ENCODE measurements around the gene ITSN2. TPM values are rescaled to one million over a fixed set of nuclear protein-coding genes. Genes with fewer than 3 reads are reported as not detected.

The ITSN2 gene
- total RNA-seq, 1 donor from 2014 or later = 66.5 TPM

DNA sequence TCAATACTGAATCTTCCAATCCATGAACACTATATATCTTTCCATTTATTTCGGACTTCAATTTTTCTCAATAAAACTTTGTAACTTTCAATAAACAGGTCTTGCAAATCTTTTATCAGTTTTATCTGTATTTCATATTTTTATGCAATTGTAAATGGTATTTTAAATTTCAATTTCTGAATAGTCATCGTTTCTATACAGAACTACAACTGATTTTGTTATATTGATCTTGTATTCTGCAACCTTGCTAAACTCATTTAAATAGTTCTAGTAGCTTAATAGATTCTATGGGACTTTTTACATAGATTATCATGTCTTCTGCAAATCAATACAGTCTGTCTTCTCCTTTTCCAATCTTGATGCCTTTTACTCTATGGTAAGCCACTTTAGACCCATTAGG lies 95.1 kb downstream of the ITSN2 start:
- no peak for ATAC-seq

DNA sequence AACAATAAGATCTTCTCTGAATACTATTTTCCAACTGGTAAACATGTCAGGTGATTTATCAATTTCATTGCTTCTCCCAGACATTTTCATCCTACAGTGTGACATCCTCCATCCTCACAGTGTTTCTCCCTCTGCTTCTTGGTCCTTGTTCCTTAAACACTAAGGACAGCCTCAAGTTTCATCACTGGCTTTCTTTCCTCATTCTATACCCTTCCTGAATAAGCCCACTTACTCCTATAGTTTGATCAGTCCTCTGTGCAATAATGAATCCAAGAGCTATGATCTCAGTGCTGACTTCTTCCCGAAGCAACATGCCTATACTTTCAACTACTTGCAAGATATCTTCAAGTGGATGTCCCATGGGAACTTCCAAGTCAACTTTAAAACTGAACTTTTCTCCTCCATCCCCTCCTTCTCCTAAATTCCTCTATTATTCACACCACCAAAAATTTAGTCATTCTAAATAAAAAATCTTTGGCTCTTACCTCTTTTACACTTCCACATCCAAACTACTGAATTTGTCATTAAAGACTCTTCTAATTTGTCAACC lies 97.8 kb downstream of the ITSN2 start:
- ATAC-seq = no peak

DNA sequence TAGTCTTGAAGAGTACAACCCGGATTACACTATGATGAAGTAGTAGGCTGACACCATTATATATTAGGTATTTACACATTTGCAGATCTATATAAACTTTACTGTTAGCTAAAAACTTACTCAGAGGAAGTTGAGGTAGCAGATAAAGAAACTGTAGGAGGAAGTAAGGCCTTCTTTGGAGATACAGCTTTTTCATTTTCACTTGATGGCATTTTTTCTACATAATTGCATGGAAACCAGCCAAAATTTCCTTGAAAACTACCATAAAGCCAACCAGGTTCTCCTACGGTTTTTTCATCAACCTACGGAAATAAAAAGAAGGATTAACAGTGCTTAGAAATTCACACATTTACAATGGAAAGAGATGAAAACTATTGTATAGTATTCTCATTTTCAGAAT lies 98.9 kb downstream of the ITSN2 start:
- ATAC-seq = no peak

DNA sequence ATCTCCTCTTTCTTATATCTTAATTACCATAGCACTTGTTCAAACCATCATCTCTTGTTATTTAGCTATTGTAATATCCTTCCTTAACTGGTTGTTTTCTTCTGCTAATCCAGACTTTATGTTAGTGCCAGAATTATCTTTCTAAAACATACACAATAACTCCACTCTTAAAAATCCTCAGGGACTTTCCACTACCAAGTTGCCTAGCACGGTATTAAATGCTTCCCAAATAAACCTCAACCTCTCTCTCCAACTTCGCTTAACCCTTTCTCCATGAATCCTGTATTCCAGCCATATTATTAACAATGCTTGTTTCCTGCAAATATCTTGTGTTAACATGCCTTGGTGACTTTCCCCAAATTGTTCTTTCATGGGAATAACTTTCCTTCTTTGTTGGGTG lies 101.0 kb downstream of the ITSN2 start:
- no peak for ATAC-seq

DNA sequence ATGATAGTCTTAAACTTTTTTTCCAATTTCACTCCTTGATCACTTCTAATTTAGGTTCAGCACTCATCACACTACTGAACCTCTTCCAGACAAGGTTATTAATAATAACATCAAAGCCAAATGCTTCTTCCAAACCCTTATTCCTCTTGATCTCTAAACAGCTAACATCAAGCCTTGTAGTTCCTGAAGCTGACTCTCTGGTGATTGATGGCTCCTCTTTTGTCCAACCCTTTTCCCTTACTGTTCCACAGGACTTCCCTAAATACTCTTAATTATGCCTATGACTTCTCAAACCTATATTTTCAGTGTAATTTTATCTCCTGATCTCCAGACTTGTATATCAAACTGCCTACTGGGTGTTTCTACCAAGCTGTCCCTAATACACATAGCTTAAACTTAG lies 101.6 kb downstream of the ITSN2 start:
- ATAC-seq = no peak

DNA sequence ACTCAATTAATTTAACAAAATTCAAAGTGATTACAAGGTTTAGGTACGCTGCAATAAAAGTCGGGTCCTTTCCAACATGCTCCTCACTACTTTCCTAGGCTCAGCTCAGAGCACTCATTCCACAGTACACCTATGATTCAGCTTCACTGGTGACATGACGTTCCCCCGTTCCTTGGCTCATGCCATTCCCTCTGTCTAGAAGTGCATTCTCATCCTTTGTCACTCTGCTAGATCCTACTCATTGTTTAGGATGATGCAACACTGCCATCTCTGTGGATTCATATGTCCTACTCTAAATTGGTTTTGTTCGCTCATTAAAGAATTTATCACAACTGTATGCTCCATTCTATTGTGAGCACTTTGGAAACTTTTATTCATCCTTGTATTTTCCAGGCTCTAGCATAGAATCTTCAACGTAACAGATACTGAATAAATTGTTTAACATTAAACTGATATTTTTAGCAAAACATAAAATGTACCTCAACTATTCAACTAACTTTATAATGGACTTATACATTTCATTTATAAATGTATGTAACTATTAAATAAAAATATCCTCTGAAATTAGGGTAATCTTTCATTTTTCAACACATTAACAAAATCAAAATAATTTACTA lies 106.9 kb downstream of the ITSN2 start:
- peak; percentile 76 for ATAC-seq

DNA sequence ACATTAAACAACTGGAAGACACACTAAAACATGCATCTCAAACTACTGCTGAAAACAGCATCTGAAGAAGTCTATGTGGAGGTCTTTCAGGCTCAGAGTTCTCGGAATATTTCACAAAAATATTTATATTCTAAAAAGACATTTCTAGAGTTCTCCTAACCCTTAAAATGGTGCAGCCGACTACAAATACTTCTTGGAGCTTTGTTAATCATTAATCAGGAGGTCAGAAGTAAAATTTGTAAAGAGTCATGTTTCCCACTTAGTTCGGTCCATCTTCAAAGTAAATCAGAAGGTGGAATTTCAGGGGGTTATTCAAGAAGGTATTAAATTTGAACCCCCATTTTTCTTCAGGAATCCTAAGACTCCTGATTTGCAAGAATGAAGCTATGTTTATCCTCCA lies 112.7 kb downstream of the ITSN2 start:
- ATAC-seq = no peak

DNA sequence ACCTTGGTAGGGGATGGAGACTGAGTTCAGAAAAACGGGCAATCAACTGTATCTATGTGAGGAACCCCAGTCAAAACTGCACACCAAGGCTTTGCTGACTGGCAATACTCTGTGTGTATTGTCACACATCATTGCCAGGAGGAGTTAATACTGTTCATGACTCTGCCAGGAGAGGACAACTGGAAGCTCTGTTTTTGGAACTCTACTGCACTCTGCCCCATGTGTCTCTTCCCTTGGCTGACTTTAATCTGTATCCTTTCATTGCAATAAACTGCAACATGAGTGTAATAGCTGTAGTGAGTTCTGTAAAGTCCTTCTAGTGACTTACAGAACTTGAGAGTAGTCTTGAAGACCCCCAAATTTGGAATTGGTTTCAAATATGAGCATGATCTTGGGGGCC lies 113.2 kb downstream of the ITSN2 start:
- ATAC-seq = no peak

DNA sequence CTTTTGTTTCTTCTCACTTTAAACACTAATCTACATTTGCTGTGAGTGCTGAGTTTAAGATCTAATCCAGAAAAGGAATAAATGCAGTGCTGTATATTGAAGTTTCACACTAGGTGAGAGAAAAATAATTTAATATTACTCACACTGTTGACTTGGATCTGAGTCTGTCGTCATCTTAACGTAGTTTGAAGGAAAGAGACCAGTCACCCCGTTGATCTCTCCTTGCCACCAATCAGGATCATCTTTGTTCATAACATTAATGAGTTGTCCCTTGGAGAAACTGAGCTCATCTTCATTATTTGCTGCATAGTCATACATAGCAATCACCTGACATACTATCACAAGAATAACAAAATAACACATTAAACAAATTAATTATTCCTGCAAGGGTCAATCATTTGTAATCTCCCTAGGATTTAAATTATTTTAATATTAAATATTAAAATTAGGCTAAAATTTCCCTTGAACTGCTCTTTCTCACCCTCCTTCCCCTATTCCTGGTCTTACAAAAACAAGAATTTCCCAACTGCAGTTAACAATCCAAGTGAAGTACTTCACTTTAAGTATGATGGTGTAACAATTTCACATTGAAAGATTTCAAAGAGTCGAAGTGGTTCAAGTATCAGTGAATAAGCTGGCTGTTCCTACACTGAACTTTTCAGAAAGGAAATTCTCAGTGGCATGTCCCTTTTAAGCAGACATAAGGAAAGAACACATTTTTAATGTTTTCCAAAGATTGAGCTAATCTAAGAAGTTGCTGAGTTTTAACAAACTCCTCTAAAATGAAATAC lies 114.2 kb downstream of the ITSN2 start:
- ATAC-seq = no peak

DNA sequence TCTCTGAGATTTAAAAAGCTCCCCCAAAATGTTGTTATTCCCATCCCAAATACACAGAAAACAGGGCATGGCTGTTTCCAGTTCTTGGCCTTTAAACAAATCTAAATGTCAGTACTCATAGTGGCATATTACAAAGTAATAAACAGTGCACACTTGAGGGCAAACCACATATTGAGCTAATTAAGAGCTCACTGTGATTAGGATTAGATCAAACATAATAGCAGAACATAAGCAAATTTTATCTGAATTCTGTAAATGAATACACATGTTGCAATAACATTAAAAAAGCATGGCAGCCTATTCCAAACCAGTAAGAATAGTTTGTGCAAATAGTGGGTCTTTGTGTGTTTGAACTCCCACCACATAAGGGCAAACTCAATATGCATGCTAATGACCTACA lies 118.8 kb downstream of the ITSN2 start:
- no peak for ATAC-seq

DNA sequence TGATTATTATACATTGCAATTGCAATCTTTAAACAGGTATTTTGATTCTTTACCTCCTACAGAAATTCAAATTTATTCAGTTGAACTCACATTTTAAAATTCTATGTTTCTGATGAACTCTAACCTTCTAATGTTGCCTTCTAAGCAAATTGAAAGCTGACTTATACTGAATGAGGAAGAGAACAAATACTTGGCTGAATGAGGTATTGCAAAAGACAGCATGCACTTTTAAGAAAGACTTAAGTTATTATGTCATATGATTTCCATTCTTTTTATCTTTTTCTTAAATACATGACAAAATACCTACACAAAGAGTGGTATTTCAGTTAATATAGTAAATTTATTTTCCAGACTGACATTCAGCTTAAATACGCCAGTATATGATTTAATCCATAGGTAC lies 120.8 kb downstream of the ITSN2 start:
- no peak for ATAC-seq

DNA sequence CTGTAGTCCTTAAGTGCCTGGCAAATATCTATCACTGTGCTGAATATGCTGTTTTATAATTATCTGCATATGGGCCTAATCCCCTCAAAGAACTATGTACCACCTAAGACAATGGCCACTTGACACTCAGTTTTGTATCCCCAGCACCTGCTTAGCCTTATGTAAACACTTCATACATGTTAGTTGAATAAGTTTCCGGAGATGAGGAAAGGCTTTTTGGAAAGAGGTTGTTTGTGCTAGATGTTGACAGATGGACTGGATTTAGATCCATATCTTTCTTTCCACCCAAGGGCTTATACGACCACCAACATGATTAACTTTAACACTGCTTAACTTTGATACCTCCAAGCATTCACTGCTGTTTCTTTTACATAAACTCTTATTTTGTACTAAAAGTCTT lies 122.2 kb downstream of the ITSN2 start:
- ATAC-seq = no peak

DNA sequence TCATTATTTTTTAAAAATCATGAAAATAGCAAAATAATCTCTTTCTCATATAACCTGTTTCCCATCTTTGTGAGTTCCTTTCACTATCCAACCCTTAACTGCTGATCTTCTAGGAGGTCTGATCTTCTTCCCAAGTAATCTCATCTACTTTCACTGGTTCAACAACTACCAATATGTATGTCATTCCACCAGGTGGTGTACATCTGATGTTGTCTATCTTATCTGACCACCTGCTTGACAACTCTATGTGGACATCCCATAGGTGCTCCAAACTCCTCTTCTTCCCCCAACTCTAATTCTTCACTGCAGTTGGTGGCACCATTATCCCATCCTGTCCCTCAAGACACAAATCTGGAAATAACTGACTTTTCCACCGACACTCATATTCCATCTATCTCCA lies 123.0 kb downstream of the ITSN2 start:
- no peak for ATAC-seq

DNA sequence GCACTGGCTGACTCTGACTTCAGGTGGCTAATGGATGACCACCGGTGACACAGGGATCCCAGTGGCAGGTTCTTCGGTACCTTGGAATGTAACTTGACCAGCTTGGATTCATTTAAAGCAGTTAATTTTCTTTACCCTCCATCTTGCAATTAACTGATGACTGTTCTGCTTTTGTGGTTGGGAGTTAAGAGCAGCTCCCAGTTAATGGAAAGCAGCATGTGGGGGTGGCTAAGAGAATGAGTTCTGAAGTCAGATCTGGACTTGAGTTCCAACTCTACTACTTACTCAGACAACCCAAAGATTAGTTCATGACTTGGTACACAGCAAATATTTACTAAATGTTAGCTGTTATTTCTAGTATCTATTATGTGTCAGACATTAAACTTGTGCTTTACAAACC lies 127.0 kb downstream of the ITSN2 start:
- no peak for ATAC-seq

DNA sequence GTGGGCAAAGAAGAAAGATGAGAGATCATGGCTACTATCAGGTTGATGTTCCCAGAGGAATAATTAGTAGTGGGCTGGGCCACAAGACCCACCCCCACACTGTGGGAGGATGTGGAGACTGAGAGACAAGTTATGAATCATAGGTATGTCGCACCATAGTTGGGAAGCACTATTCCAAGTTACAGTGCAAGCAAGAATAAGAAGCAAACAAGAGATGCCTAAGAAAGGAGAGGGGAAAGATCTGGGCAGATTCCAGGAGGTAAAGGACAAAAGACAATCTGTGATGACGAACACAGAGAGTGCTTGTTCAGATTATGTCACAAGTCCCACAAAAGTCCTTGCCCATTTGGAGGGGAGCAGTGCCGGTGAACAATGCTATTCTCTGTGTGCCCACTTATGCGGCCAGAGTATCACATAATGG lies 128.9 kb downstream of the ITSN2 start:
- ATAC-seq = no peak

DNA sequence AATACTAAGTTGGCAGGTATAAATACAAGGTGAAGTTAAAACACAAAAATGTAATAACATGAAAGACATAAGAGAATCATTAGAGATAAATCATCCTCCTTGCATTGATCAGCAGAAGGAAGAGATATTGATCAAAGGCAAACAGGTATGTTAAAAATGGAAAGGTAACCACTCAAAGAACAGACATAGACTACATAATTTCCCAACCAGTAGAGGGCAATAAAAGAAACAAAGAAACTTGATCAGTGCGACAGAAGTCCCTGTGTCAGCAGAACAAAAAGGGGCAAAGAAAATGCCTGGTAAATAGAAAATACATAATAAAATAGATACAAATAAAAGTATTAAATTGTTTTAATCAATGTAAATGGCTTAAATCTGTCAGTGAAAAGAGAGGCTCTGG lies 131.9 kb downstream of the ITSN2 start:
- no peak for ATAC-seq

DNA sequence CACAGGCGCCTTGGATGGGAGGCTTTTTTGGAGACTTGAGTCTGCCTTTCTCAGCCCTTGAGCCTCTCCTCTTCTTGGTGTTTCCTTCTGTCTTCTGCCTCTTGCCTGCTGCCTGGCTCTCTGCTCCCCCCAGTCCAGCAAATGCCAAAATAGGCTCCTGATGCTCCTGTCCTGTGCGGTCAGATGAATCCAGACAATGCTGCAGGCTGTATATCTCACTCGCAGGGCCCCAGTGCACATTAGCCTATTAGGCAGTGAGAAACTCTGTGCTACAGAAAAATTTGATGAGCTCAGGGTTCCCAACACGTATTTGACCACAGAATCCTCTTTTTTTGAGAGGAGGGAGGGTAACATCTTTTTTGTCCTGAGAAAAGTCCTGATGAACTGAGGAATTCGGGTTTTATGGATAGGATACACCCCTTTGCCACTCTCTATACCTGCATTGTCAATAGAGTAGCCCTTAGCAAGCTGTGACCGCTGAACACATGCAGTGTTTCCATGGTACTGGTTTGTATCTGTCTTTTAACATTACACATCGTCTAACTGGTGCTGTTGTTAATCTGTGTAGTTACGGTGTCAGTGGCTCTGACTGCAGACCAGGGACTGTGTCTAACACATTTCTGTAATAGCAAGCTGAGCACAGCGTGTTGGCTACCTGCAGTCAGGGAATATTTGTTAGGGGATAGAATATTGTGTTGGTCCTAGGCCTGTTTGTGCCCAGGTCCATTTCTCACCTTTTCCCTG lies 134.7 kb downstream of the ITSN2 start:
- ATAC-seq = no peak

DNA sequence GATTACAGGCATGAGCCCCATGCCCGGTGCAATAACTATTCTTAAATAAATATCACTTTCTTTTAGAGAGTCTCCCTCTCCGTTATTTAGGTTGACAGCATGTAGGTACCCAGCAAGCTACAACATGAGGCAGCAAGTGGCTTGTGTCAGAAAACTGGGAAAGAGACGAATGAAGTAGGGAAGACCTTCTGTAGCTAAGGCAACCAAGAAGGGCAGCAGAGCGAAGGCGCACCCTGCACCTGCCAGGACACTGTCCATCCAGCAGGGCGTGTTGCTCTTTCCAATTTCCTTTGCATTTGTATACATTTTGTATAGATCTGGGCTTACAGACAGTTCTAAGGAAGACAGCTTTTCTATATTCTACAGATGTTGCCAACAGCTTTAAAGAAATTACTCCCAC lies 137.4 kb downstream of the ITSN2 start:
- ATAC-seq = no peak

DNA sequence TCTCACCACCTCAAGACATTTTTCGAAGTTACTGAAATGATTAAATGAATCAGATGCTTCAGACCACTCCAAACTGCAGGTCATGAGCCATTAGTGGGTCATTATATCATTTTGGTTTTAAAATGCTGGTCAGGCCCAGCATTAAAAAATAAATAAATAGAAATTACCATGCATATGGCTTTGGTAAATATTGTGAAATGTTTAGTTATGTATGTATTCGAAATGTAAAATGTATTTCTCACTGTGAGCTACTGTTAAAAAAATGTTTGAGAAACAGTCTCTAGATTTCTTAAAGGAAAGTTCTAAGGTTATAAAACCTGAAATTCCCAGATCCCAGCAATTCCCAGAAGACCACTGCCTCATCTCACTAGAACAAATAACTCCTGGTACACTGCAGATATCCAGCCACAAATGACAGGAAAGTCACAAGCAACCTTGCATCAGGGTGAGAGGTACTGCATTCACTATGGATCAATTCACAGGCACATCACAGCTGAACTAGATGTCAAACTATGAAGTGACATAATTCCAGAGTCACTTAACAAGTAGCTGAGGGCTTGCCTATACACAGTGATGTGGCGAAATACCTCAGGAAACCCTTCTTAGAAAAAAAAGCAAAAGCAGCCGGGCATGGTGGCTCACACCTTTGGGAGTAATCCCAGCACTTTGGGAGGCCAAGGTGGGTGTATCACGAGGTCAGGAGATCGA lies 138.8 kb downstream of the ITSN2 start:
- ATAC-seq = no peak

DNA sequence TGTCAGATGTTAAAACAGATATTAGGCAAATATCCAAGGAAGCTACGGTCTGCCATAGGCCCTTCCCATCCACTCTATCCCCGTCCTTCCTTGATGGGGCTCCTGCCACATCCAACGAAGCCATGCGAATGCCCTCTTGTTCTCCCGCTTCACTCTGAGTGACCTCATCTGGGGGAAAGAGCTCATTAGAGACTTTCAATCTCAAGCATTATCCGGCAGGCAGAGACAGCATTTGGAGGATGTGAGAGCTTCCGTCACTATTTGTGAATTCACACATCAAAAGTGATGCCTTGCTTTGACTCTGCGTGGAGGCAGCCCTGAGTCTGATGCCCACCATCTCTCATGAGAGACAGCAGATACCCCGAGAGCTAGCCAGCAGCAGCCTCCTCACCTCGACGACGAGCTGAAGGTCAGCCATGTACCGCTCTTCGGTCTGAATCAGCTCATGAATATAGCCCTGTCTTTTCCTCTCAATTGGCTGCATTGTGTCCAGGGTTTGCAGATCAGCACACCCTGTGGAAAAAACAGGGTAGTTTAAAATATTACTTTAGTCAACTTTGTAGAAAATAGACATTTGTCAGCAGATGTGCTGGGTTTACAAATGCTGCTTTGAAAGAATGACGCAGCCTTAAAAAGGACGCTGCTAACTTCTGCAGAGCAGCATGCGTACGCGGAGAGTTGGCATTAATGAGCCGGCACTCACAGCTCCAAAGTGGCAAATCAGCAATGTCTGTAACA lies 139.6 kb downstream of the ITSN2 start:
- no peak for ATAC-seq

DNA sequence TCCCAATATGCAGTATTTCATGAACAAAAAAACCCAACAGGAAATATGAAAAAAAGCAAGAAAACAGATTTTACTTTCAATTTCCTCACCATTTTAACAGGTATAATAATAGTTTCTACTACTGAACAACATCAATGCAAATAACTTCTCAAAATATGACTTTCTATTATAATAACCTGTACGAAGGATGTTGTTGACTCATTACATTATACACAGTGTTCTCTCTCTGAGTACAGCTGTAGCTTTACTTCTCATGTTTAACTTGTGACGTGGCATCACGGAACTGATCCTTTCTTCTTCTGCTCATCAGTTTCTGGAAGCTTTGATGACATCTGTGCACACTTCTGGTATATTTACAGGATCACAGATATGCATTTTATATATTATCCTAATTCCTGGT lies 145.5 kb downstream of the ITSN2 start:
- no peak for ATAC-seq

DNA sequence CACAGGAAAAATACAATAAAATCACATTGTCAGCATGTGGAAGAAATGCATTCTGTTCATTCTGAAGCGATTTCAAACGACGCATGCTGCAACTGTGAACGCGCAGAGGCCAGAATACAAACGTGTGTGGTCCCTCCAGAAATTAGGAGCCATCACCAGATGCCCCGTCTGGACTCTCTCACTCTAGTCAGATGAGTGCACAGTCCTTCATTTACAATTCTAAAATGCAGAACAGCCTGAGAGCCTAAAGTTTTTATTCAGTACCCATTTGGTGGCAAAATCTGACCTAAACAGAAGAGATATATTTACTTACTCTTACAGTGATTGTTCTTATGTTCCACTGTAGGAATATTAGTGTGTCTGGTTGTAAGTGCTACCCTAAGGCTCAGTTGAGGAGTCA lies 148.9 kb downstream of the ITSN2 start:
- no peak for ATAC-seq
